Common myeloid progenitor, CD34-positive (primary cell): ENCODE results near the gene PSORS1C1.
"Not testable (repeated sequence)": the region's sequence is repeated elsewhere in the genome, so short reads cannot be mapped to it uniquely, and the experiment has no call there.

Experiments used
- CTCF ChIA-PET: fragments of 350-600 bp; sonication (Branson Sonifier 250); formaldehyde crosslinking; loops from one replicate; lab custom pipeline; 2021; ENCODE audit warnings: antibody characterized with exemption; lab: Charles Lee
- POLR2A ChIA-PET: fragments of 350-600 bp; sonication (Branson Sonifier 250); formaldehyde crosslinking; loops from one replicate; lab custom pipeline; 2021; ENCODE audit warnings: antibody characterized with exemption; lab: Charles Lee
- DNase-seq, 3 donors: peaks; one replicate each; pipeline versions ENCODE4 v3.0.0 to v3.0.0-alpha.2; 2013
- H3K27ac ChIP-seq, 2 experiments: 1 replicate in 1 of 2; 2 replicates in 1 of 2; pipeline ENCODE4 v1.7.0; 2013; ENCODE audit warnings: inconsistent platforms in 2 of 2, low read length in 2 of 2, mild to moderate bottlenecking in 2 of 2, low read depth in 1 of 2, moderate library complexity in 1 of 2; ENCODE audit not compliant: severe bottlenecking in 2 of 2, insufficient read depth in 1 of 2, poor library complexity in 1 of 2
- H3K27me3 ChIP-seq, 5 experiments: replicated peaks in 2 of 5; 1 replicate in 3 of 5; 2 replicates in 2 of 5; pipeline versions ENCODE4 v1.6.1 to v1.7.0; 2013; ENCODE audit warnings: low read length in 4 of 5, mild to moderate bottlenecking in 2 of 5, moderate library complexity in 2 of 5, inconsistent platforms in 1 of 5; ENCODE audit not compliant: insufficient read depth in 5 of 5, control insufficient read depth in 4 of 5
- H3K36me3 ChIP-seq, 4 experiments: 1 replicate in 2 of 4; 2 replicates in 2 of 4; pipeline versions ENCODE4 v1.6.1 to v1.7.0; 2013; ENCODE audit warnings: low read length in 3 of 4, control low read depth in 1 of 4, mild to moderate bottlenecking in 1 of 4; ENCODE audit not compliant: control insufficient read depth in 4 of 4, insufficient read depth in 4 of 4
- H3K4me1 ChIP-seq, 4 experiments: 1 replicate in 3 of 4; 2 replicates in 1 of 4; pipeline versions ENCODE4 v1.6.1 to v1.7.1; 2013; ENCODE audit warnings: low read length in 3 of 4, mild to moderate bottlenecking in 3 of 4, control low read depth in 1 of 4, inconsistent platforms in 1 of 4, moderate library complexity in 1 of 4; ENCODE audit not compliant: control insufficient read depth in 4 of 4, insufficient read depth in 4 of 4; ENCODE audit errors: control extremely low read depth in 1 of 4
- H3K4me3 ChIP-seq, 7 experiments: 1 replicate in 4 of 7; 2 replicates in 3 of 7; pipeline versions ENCODE4 v1.5.1 to v1.7.0; 2013; ENCODE audit warnings: mild to moderate bottlenecking in 7 of 7, low read length in 6 of 7, moderate library complexity in 6 of 7, inconsistent platforms in 2 of 7, low read depth in 2 of 7, control low read depth in 1 of 7; ENCODE audit not compliant: insufficient read depth in 4 of 7, control insufficient read depth in 1 of 7; ENCODE audit errors: extremely low read depth in 1 of 7
- H3K9me3 ChIP-seq, 5 experiments: 1 replicate in 4 of 5; 2 replicates in 1 of 5; pipeline versions ENCODE4 v1.6.1 to v1.7.1; 2013; ENCODE audit warnings: low read length in 4 of 5, mild to moderate bottlenecking in 2 of 5, inconsistent platforms in 1 of 5, low read depth in 1 of 5, moderate library complexity in 1 of 5; ENCODE audit not compliant: control insufficient read depth in 4 of 5, insufficient read depth in 2 of 5; ENCODE audit errors: control extremely low read depth in 1 of 5
- WGBS: methylation state at CpG from one replicate; pipeline ENCODE4 v1.1.5; 2013; ENCODE audit not compliant: insufficient coverage; 5-methylcytosine and 5-hydroxymethylcytosine counted together

PSORS1C1 gene

DNA sequence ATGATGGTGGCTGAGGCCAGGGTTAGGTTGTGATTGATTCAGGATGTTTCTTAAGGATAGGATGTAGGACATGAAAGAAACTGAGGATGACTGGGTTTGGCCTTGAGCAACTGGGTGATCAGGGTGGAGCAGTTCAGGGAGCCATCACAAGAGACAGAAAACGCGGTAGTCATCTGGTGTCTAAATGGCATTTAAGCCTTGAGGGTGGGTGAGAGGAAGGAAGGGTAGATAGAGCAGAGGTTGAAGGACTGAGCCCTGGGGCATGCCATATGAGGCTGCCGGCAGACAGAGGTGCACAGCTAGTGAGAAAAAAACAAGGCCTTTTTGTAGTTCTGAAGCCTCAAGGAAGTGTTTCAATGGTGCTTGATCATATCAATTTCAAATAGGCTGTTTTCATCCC, 54.0 kb downstream of the PSORS1C1 start:
- 96% methylated on average over 3 of the region's 3 CpGs for WGBS
- Histone ChIP-seq H3K4me3 (no peak overlapping the region), H3K9me3 (no peaks in the 10 kb centered on the region), H3K4me1 (peaks cover 0 to 4% (median 0%) of the 10 kb centered on the region in 4 experiments), H3K36me3 (no peaks in the 10 kb centered on the region), H3K27me3 (no peaks in the 10 kb centered on the region), H3K27ac (no peak overlapping the region)
- CTCF ChIA-PET: interaction anchor here (0.8 kb wide), 1 partner anchor 9 kb away, joined by 3 read pairs; no protein-coding TSS in a partner anchor
- POLR2A ChIA-PET: no interaction called here
- no peak for DNase-seq

DNA sequence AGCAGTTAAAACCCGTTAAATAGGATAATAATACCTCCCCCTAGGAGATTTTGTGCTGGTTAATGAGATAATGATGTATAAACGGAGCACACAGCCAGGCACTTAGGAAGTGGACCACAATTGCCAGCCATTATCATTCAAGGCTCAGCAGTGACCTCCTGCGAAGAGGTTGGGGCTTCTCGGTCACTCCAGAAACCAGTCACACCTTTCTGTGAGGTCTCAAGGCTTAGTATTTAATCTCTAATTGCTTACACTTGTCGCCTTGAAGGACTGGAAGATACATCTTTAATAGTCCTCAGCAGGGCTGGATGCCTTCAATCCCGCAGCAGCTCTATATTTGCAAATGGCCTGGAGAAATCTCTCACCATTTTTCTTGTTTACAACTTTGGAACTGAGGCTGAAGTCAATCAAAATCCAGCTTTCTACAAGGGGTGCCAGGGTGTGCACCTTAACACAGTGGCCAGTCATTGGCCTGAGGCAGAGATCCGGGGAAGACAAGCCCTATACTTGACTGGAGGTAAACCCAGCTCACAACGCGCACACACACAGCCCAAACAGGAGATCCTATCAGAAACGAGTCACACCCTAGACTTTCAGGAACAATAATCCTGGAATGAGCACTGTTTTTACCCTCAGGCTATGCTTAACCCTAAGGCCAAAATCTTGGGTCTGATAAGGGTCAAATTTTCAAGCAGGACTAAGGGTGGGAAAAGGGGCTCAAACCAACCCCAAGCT, 54.7 kb downstream of the PSORS1C1 start:
- Histone ChIP-seq H3K9me3 (no peaks in the 10 kb centered on the region), H3K4me1 (peaks cover 0 to 4% (median 0%) of the 10 kb centered on the region in 4 experiments), H3K4me3 (no peak overlapping the region), H3K27me3 (no peaks in the 10 kb centered on the region), H3K27ac (no peak overlapping the region), H3K36me3 (no peaks in the 10 kb centered on the region)
- no peak for DNase-seq
- ChIA-PET CTCF (interaction anchor here (1.2 kb wide), 1 partner anchor 11 kb away, joined by 3 read pairs; the partner anchor contains the start of gene TCF19), POLR2A (no interaction called here)
- 92% methylated on average over 9 of the region's 10 CpGs for WGBS

DNA sequence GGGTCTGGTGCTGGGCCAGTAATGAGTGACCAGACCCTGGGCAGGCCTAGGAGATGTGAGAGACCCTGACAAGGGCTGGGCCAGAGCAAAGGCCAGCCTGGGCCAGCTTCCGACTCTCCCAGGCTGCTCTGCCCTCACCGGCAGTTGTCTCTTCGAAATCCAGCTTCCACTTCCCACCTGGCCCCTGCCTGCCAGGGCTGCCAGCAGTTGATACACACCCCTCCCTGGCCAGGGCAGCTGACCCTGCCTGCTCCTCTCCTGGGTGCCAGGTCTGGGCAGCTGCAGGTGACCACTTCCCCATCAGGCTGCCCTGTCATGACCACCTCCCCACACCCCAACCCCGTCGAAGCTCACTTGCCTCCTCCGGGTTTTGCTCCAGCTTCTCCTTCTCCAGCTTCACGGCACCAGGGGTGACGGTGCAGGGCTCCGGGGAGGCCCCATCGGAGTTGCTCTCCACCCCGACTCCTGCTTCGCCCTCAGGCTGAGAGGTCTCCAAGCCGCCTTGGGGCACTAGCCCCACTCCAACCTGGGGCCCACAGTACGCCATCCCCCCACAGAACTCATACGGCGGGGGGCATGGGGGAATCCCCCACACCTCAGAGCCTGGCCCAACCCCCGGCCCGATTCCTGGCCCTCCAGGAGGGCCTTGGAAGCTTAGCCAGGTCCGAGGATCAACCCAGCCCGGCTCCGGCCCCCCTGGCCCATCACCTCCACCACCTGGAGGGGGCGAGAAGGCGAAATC, 55.4 kb downstream of the PSORS1C1 start:
- POLR2A ChIA-PET, H3K27me3 ChIP-seq: not testable (repeated sequence)

DNA sequence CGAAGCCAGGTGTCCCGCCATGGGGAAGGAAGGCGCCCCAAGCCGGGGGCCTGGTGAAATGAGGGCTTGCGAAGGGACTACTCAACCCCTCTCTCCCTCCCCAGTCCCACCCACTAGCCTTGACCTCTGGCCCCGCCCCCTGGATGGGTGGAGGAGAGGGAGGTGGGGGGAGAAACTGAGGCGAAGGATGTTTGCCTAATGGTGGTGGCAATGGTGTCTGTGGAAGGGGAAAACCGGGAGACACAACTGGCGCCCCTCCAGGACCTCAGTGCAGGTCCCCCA, 55.9 kb downstream of the PSORS1C1 start, which contains the start of gene POU5F1:
Gene POU5F1 (minus strand): TSS at position 83 of the 282 bp plus-strand sequence. CDS start 62 bp downstream, at position 21.
- no CpG with 5 or more reads among the region's 9 CpGs for WGBS
- no peak within 1 kb of the TSS for H3K4me3 ChIP-seq

More for the DNA sequence above, 55.4 kb downstream of the PSORS1C1 start:
- H3K4me3 ChIP-seq, H3K27ac ChIP-seq, H3K9me3 ChIP-seq, DNase-seq, H3K4me1 ChIP-seq, H3K36me3 ChIP-seq: not testable (repeated sequence)
- WGBS: 85% methylated on average over 10 of the region's 23 CpGs
- CTCF ChIA-PET: interaction anchor here (1.2 kb wide), 1 partner anchor 12 kb away, joined by 3 read pairs; the partner anchor contains the start of gene TCF19

DNA sequence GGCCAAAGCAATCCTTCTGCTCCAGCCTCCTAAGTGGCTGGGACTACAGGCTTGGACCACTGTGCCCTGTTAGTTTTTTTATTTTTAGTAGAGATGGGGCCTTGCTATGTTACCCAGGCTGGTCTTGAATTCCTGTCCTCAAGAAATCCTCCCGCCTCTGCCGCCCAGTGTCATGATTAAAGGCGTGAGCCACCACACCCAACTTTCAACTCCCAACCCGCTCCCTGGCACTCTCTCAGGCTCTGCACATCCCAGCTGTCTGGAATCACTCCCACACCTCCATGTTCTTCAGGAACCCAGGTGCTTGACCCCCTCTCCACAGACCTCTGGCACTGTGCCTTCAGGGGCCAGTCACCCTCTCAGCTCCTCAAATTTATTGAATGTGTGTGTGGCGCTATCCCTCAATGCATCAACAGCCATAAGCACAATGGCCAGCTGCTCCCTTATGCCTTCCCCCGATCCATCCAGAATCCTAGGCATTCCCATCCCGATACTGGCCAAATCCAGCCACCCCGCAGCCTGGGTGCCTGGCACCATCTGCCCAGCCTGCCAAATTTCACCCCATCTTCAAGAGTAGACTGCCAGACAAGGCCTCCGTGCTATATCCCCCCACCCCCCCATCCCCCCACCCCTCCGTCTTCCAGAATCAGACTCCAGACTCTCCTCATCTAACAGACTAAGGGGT, 56.5 kb downstream of the PSORS1C1 start:
- no peaks in the 10 kb centered on the region for H3K9me3 ChIP-seq
- peaks cover 0 to 6% (median 2%) of the 10 kb centered on the region in 4 experiments for H3K4me1 ChIP-seq
- H3K27ac ChIP-seq: no peak overlapping the region
- POLR2A ChIA-PET: no interaction called here
- CTCF ChIA-PET: no interaction called here
- H3K27me3 ChIP-seq: no peaks in the 10 kb centered on the region
- WGBS: 93% methylated on average over 7 of the region's 10 CpGs
- no peak for DNase-seq
- H3K36me3 ChIP-seq: peaks cover 0 to 2% (median 0%) of the 10 kb centered on the region in 4 experiments
- no peak overlapping the region for H3K4me3 ChIP-seq

More for the DNA sequence above, 55.9 kb downstream of the PSORS1C1 start, which contains the start of gene POU5F1:
- no peak for DNase-seq
- no peak within 1 kb of the TSS for H3K27ac ChIP-seq
- ChIA-PET POLR2A (no interaction called here), CTCF (no interaction called here)
- peaks cover 0 to 4% (median under 1%) of the 10 kb centered on the region in 4 experiments for H3K4me1 ChIP-seq
- no peaks in the 10 kb centered on the region for H3K9me3 ChIP-seq
- no peaks in the 10 kb centered on the region for H3K27me3 ChIP-seq
- H3K36me3 ChIP-seq: peaks cover 0 to 2% (median 0%) of the 10 kb centered on the region in 4 experiments

DNA sequence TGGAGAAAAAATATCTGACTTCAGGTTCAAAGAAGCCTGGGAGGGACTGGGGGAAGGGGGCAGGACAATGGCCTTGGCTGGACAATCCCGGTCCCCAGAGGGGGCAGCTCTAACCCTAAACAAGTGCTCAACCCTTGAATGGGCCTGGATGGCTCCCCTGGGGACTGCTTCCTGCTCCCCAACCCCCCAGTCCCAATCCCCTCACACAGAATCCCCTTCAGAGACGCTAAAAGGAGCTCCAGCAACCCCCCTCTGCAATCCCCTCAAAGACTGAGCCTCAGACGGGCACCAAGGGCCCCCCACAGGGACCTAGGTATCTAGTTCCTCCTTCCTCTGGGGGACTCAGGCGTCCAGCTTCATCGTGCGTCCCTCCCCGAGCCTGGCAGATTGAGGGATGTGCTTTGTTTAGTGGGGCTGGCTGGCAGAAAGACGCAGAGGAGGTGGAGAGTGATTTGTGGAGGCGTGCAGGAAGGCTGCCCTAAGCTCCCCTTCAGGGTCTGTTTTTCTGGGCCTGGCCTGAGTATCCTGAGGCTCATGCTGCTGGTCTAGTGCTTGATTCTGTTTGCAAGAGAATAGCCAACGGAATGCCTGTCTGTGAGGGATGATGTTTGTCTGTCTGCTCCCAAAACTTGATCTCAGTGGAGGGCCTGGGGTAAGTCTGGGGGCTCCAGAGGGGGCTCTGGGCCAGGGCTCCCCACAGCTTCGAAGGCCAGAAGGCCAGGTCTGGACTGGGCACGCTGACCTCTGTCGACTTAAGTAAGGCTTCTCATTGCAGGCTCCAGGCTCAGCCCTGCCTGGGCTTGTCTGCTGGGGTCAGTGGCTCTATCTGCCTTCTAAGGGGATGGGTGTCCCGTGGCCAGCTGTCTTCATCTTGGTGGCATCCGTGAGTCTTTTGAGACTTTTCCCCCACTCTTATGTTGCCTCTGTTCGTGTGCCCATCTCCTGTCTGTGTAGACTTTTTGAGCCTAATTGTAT, 57.6 kb downstream of the PSORS1C1 start:
- H3K4me3 ChIP-seq: peak overlapping the region in 2 of 7 experiments; percentile 41 to 82
- CTCF ChIA-PET: no interaction called here

More for the DNA sequence above, 57.6 kb downstream of the PSORS1C1 start:
- DNase-seq: no peak
- Histone ChIP-seq H3K27me3 (no peaks in the 10 kb centered on the region), H3K4me1 (peaks cover 0 to 6% (median 2%) of the 10 kb centered on the region in 4 experiments), H3K27ac (no peak overlapping the region), H3K9me3 (no peaks in the 10 kb centered on the region), H3K36me3 (peaks cover 0 to 2% (median 0%) of the 10 kb centered on the region in 4 experiments)
- POLR2A ChIA-PET: no interaction called here
- WGBS: 73% methylated on average over 13 of the region's 16 CpGs
